T-helper 17 cell (primary cell): ENCODE data around the gene MAPK7. TPM values are rescaled to one million over a fixed set of nuclear protein-coding genes. Genes with fewer than 3 reads are reported as not detected.

Source experiments
- ATAC-seq: fragments of 150-1000 bp; cut with Tn5 transposase; 2 replicates; pipeline ENCODE4 v1.10.0; 2021; ENCODE audit warnings: mild to moderate bottlenecking, moderate library complexity
- DNase-seq, 3 donors: peaks; one replicate each; pipeline versions ENCODE4 v3.0.0 to v3.0.0-alpha.2; 2020 to 2021
- H3K9me3 ChIP-seq: one replicate; pipeline ENCODE4 v1.7.0; 2013; ENCODE audit warnings: low read length, mild to moderate bottlenecking; ENCODE audit not compliant: control insufficient read depth, poor library complexity, severe bottlenecking
- H3K27ac Mint-ChIP-seq: one replicate; pipeline ENCODE4 v1.8.0; 2022; ENCODE audit warnings: mild to moderate bottlenecking, moderate library complexity, mixed read lengths
- H3K27me3 Mint-ChIP-seq: one replicate; pipeline ENCODE4 v1.8.0; 2022; ENCODE audit warnings: mixed read lengths
- H3K36me3 Mint-ChIP-seq: one replicate; pipeline ENCODE4 v1.8.0; 2022; ENCODE audit warnings: low read depth, mixed read lengths
- H3K4me1 Mint-ChIP-seq: one replicate; pipeline ENCODE4 v1.8.0; 2022; ENCODE audit warnings: mild to moderate bottlenecking, mixed read lengths
- H3K4me3 Mint-ChIP-seq: one replicate; pipeline ENCODE4 v1.8.0; 2022; ENCODE audit warnings: mild to moderate bottlenecking, moderate library complexity, mixed read lengths
- total RNA-seq, 4 donors: library from RNA in 2 of 4; stranded (reverse) in 2 of 4; gene quantifications; one replicate each; pipeline ENCODE4 v1.2.3 and lab custom pipeline; 2022 to 2026

MAPK7 gene
- total RNA-seq, 2 donors from 2014 or later = 16.7 to 20.3 TPM

GRCh38 chr17:19392303-19392702 lies 14.0 kb downstream of the MAPK7 start:
- ATAC-seq = no peak
- Mint-ChIP-seq H3K27ac (no peak overlapping the region), H3K36me3 (peaks cover 3% of the 10 kb centered on the region), H3K4me1 (peaks cover 9% of the 10 kb centered on the region), H3K27me3 (peaks cover 9% of the 10 kb centered on the region), H3K4me3 (no peak overlapping the region)
- no peak for DNase-seq
- H3K9me3 ChIP-seq = no peaks in the 10 kb centered on the region

GRCh38 chr17:19397556-19398041 lies 19.3 kb downstream of the MAPK7 start:
- DNase-seq = no peak
- Mint-ChIP-seq H3K4me1 (peaks cover 8% of the 10 kb centered on the region), H3K27ac (no peak overlapping the region), H3K36me3 (peaks cover 3% of the 10 kb centered on the region), H3K4me3 (no peak overlapping the region), H3K27me3 (peaks cover 17% of the 10 kb centered on the region)
- no peak for ATAC-seq
- H3K9me3 ChIP-seq = no peaks in the 10 kb centered on the region

- Mint-ChIP-seq H3K27ac (no peak overlapping the region), H3K27me3 (peaks cover 15% of the 10 kb centered on the region), H3K4me3 (no peak overlapping the region), H3K4me1 (peaks cover 3% of the 10 kb centered on the region), H3K36me3 (peaks cover 3% of the 10 kb centered on the region)
- ATAC-seq = no peak
- H3K9me3 ChIP-seq = no peaks in the 10 kb centered on the region
- no peak for DNase-seq
Measured at GRCh38 chr17:19398301-19399181, 20.2 kb downstream of the MAPK7 start.

- Mint-ChIP-seq H3K4me1 (peaks cover 3% of the 10 kb centered on the region), H3K36me3 (peaks cover 3% of the 10 kb centered on the region), H3K27ac (no peak overlapping the region), H3K27me3 (peaks cover 15% of the 10 kb centered on the region), H3K4me3 (no peak overlapping the region)
- DNase-seq = no peak
- H3K9me3 ChIP-seq = no peaks in the 10 kb centered on the region
- ATAC-seq = no peak
Measured at GRCh38 chr17:19399750-19400450, 21.6 kb downstream of the MAPK7 start.

- Mint-ChIP-seq H3K27ac (no peak overlapping the region), H3K27me3 (peaks cover 15% of the 10 kb centered on the region), H3K36me3 (peaks cover 3% of the 10 kb centered on the region), H3K4me3 (no peak overlapping the region), H3K4me1 (peaks cover 3% of the 10 kb centered on the region)
- DNase-seq (no peak), ATAC-seq (no peak)
- H3K9me3 ChIP-seq = no peaks in the 10 kb centered on the region
Measured at GRCh38 chr17:19401321-19402010, 23.2 kb downstream of the MAPK7 start.

GRCh38 chr17:19402171-19402570 lies 23.9 kb downstream of the MAPK7 start:
- H3K4me3 Mint-ChIP-seq = no peak overlapping the region

GRCh38 chr17:19403021-19403420 lies 24.7 kb downstream of the MAPK7 start:
- Mint-ChIP-seq H3K36me3 (no peaks in the 10 kb centered on the region), H3K27me3 (peaks cover 15% of the 10 kb centered on the region), H3K4me3 (no peak overlapping the region), H3K27ac (no peak overlapping the region), H3K4me1 (peaks cover 3% of the 10 kb centered on the region)
- no peak for DNase-seq
- no peak for ATAC-seq
- H3K9me3 ChIP-seq = no peaks in the 10 kb centered on the region

More at GRCh38 chr17:19402171-19402570, 23.9 kb downstream of the MAPK7 start:
- H3K4me1 Mint-ChIP-seq = peaks cover 3% of the 10 kb centered on the region
- H3K27me3 Mint-ChIP-seq = peaks cover 15% of the 10 kb centered on the region
- no peak for ATAC-seq
- no peaks in the 10 kb centered on the region for H3K36me3 Mint-ChIP-seq
- no peaks in the 10 kb centered on the region for H3K9me3 ChIP-seq
- no peak overlapping the region for H3K27ac Mint-ChIP-seq
- no peak for DNase-seq

GRCh38 chr17:19404264-19404663 lies 26.0 kb downstream of the MAPK7 start:
- peaks cover 3% of the 10 kb centered on the region for H3K4me1 Mint-ChIP-seq
- no peak overlapping the region for H3K4me3 Mint-ChIP-seq
- no peak for DNase-seq
- H3K36me3 Mint-ChIP-seq = no peaks in the 10 kb centered on the region
- H3K27me3 Mint-ChIP-seq = peaks cover 15% of the 10 kb centered on the region
- no peak for ATAC-seq
- H3K9me3 ChIP-seq = no peaks in the 10 kb centered on the region
- H3K27ac Mint-ChIP-seq = no peak overlapping the region

- H3K4me1 Mint-ChIP-seq = peaks cover 3% of the 10 kb centered on the region
- peaks cover 15% of the 10 kb centered on the region for H3K27me3 Mint-ChIP-seq
- ATAC-seq (no peak), DNase-seq (no peak)
- no peak overlapping the region for H3K4me3 Mint-ChIP-seq
- no peak overlapping the region for H3K27ac Mint-ChIP-seq
- peaks cover under 1% of the 10 kb centered on the region for H3K36me3 Mint-ChIP-seq
- no peaks in the 10 kb centered on the region for H3K9me3 ChIP-seq
Measured at GRCh38 chr17:19405114-19405513, 26.8 kb downstream of the MAPK7 start.

- Mint-ChIP-seq H3K4me1 (peaks cover 4% of the 10 kb centered on the region), H3K36me3 (peaks cover 3% of the 10 kb centered on the region), H3K27ac (no peak overlapping the region), H3K27me3 (peaks cover 1% of the 10 kb centered on the region), H3K4me3 (no peak overlapping the region)
- no peak for ATAC-seq
- H3K9me3 ChIP-seq = no peaks in the 10 kb centered on the region
- DNase-seq = no peak
Measured at GRCh38 chr17:19407601-19408345, 29.5 kb downstream of the MAPK7 start.

GRCh38 chr17:19408346-19408710 lies 30.0 kb downstream of the MAPK7 start:
- Mint-ChIP-seq H3K36me3 (peaks cover 3% of the 10 kb centered on the region), H3K27me3 (no peaks in the 10 kb centered on the region), H3K4me3 (no peak overlapping the region), H3K4me1 (peaks cover 4% of the 10 kb centered on the region), H3K27ac (no peak overlapping the region)
- no peaks in the 10 kb centered on the region for H3K9me3 ChIP-seq
- DNase-seq (no peak), ATAC-seq (no peak)

GRCh38 chr17:19409066-19409465 lies 30.8 kb downstream of the MAPK7 start:
- Mint-ChIP-seq H3K27ac (no peak overlapping the region), H3K27me3 (no peaks in the 10 kb centered on the region), H3K4me3 (no peak overlapping the region), H3K36me3 (peaks cover 3% of the 10 kb centered on the region), H3K4me1 (peaks cover 4% of the 10 kb centered on the region)
- DNase-seq (no peak), ATAC-seq (no peak)
- H3K9me3 ChIP-seq = no peaks in the 10 kb centered on the region
